ENCODE results near the gene KCNMA1. TPM values are rescaled to one million over a fixed set of nuclear protein-coding genes. Genes with fewer than 3 reads are reported as not detected.

KCNMA1 gene
- total RNA-seq, 1 donor = 106 TPM

GRCh38 chr10:77498829-77499228 lies 138.8 kb downstream of the KCNMA1 start:
- no peak for TF ChIP-seq CTCF (IDR thresholded peaks at IDR 0.05; ENCODE audit: insufficient read depth, low read length)
- no peak overlapping the region for H3K4me3 ChIP-seq (ENCODE audit: low read depth, low read length)
- DNase-seq (ENCODE audit: low read depth) = no peak

- no peak overlapping the region for H3K4me3 ChIP-seq (ENCODE audit: low read depth, low read length)
- DNase-seq (ENCODE audit: low read depth) = no peak
- no peak for TF ChIP-seq CTCF (IDR thresholded peaks at IDR 0.05; ENCODE audit: insufficient read depth, low read length)
Observed at GRCh38 chr10:77498210-77498609, 139.4 kb downstream of the KCNMA1 start.

GRCh38 chr10:77497748-77498147 lies 139.9 kb downstream of the KCNMA1 start:
- no peak for TF ChIP-seq CTCF (IDR thresholded peaks at IDR 0.05; ENCODE audit: insufficient read depth, low read length)
- no peak for DNase-seq (ENCODE audit: low read depth)
- H3K4me3 ChIP-seq (ENCODE audit: low read depth, low read length) = no peak overlapping the region

- DNase-seq (ENCODE audit: low read depth) = no peak
- no peak for TF ChIP-seq CTCF (IDR thresholded peaks at IDR 0.05; ENCODE audit: insufficient read depth, low read length)
- H3K4me3 ChIP-seq (ENCODE audit: low read depth, low read length) = no peak overlapping the region
Observed at GRCh38 chr10:77496941-77497420, 140.6 kb downstream of the KCNMA1 start.

GRCh38 chr10:77494756-77495541 lies 142.7 kb downstream of the KCNMA1 start:
- no peak for TF ChIP-seq CTCF (IDR thresholded peaks at IDR 0.05; ENCODE audit: insufficient read depth, low read length)
- H3K4me3 ChIP-seq (ENCODE audit: low read depth, low read length) = no peak overlapping the region
- DNase-seq (ENCODE audit: low read depth) = no peak

GRCh38 chr10:77494327-77494726 lies 143.3 kb downstream of the KCNMA1 start:
- peak; percentile 55 for TF ChIP-seq CTCF (IDR thresholded peaks at IDR 0.05; ENCODE audit: insufficient read depth, low read length)
- peak; percentile 65 for DNase-seq (ENCODE audit: low read depth)
- no peak overlapping the region for H3K4me3 ChIP-seq (ENCODE audit: low read depth, low read length)
